ENCODE results near the gene HS3ST6. TPM values are rescaled to one million over a fixed set of nuclear protein-coding genes. Genes with fewer than 3 reads are reported as not detected.
A peak's percentile ranks its signal among the peaks of the same experiment; 100 is the strongest.

Gene HS3ST6
- total and polyA plus RNA-seq, 9 of the 15 experiments (the other 6 are each of a cell fraction or from before 2014, with no cell fraction given): not detected

DNA sequence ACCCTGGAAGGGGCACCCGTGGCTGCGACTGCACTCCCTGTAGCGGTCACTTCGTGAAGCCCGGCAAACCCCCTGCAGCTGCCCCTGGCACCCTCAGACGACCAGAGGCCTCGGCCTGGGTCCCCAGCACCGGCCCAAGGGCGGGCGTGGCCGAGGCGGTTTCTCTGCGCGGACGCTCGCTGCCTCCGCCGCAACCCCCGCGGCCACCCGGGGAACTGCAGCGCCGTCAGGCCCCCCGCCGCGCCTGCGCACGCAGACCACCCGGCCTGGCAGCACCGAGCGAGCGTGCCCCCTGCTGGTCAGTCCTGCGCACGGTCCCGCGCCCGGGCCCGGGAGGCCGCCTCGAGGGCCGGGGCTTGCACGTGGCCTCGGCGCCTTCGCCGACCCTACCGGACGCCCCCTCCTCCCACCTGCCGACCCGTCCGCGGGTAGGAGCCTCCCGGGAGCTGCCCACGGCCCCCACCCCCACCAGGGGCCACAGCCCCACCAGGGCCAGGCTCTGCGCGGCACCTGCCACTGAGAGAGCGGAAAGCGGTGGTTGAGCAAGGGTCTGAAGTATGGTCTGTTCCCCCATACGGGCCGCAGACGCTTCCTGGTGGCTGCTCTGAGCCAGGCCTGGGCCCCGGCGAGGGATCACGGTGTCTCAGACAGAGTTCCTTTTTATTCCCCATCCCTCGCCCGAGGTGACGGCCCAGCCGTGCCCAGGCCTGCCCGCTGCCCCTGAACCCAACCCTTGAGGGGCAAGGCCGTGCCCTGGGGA lies 11.5 kb upstream of the HS3ST6 start (continued):
- TF ChIP-seq, protein P1, sequence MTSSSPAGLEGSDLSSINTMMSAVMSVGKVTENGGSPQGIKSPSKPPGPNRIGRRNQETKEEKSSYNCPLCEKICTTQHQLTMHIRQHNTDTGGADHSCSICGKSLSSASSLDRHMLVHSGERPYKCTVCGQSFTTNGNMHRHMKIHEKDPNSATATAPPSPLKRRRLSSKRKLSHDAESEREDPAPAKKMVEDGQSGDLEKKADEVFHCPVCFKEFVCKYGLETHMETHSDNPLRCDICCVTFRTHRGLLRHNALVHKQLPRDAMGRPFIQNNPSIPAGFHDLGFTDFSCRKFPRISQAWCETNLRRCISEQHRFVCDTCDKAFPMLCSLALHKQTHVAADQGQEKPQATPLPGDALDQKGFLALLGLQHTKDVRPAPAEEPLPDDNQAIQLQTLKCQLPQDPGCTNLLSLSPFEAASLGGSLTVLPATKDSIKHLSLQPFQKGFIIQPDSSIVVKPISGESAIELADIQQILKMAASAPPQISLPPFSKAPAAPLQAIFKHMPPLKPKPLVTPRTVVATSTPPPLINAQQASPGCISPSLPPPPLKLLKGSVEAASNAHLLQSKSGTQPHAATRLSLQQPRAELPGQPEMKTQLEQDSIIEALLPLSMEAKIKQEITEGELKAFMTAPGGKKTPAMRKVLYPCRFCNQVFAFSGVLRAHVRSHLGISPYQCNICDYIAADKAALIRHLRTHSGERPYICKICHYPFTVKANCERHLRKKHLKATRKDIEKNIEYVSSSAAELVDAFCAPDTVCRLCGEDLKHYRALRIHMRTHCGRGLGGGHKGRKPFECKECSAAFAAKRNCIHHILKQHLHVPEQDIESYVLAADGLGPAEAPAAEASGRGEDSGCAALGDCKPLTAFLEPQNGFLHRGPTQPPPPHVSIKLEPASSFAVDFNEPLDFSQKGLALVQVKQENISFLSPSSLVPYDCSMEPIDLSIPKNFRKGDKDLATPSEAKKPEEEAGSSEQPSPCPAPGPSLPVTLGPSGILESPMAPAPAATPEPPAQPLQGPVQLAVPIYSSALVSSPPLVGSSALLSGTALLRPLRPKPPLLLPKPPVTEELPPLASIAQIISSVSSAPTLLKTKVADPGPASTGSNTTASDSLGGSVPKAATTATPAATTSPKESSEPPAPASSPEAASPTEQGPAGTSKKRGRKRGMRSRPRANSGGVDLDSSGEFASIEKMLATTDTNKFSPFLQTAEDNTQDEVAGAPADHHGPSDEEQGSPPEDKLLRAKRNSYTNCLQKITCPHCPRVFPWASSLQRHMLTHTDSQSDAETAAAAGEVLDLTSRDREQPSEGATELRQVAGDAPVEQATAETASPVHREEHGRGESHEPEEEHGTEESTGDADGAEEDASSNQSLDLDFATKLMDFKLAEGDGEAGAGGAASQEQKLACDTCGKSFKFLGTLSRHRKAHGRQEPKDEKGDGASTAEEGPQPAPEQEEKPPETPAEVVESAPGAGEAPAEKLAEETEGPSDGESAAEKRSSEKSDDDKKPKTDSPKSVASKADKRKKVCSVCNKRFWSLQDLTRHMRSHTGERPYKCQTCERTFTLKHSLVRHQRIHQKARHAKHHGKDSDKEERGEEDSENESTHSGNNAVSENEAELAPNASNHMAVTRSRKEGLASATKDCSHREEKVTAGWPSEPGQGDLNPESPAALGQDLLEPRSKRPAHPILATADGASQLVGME (CRISPR knock-in tag; IDR thresholded peaks at IDR 0.05): no peak
- TF ChIP-seq LCOR (CRISPR knock-in tag; IDR thresholded peaks at IDR 0.05) (no peak), DNMT1 (IDR thresholded peaks at IDR 0.05) (no peak), STAG1 (CRISPR knock-in tag; IDR thresholded peaks at IDR 0.05; ENCODE audit: borderline replicate concordance) (peak; percentile 94), MLX (CRISPR knock-in tag; conservative IDR thresholded peaks at IDR 0.05) (0 out of 4 replicates have a peak, but pooled peaks of 1 of the 2 experiments have one; percentile 47), CHD2 (IDR thresholded peaks at IDR 0.05; ENCODE audit: low read depth, low read length) (no peak), HNRNPLL (IDR thresholded peaks at IDR 0.05; ENCODE audit: low read depth, low read length, poor library complexity, severe bottlenecking) (no peak), GATA2 (CRISPR knock-in tag; IDR thresholded peaks at IDR 0.05) (no peak), HBP1 (CRISPR knock-in tag; IDR thresholded peaks at IDR 0.05) (no peak), E2F6 (IDR thresholded peaks at IDR 0.05; ENCODE audit: borderline replicate concordance in 1 of 2, extremely low read depth in 1 of 2, insufficient read depth in 1 of 2, insufficient read length in 1 of 2, low read depth in 1 of 2, low read length in 1 of 2, poor library complexity in 1 of 2, severe bottlenecking in 1 of 2) (peak; percentile 98 to 100), ZNF766 (CRISPR knock-in tag; conservative IDR thresholded peaks at IDR 0.05) (peak; percentile 87), NFE2 (IDR thresholded peaks at IDR 0.05; ENCODE audit: low read depth) (no peak), ZC3H4 (CRISPR knock-in tag; IDR thresholded peaks at IDR 0.05; ENCODE audit: borderline replicate concordance) (no peak; the same call in 1 of the 2 replicates), KAT2B (IDR thresholded peaks at IDR 0.05; ENCODE audit: low read depth, low read length) (no peak)
- TF ChIP-seq, protein P2, sequence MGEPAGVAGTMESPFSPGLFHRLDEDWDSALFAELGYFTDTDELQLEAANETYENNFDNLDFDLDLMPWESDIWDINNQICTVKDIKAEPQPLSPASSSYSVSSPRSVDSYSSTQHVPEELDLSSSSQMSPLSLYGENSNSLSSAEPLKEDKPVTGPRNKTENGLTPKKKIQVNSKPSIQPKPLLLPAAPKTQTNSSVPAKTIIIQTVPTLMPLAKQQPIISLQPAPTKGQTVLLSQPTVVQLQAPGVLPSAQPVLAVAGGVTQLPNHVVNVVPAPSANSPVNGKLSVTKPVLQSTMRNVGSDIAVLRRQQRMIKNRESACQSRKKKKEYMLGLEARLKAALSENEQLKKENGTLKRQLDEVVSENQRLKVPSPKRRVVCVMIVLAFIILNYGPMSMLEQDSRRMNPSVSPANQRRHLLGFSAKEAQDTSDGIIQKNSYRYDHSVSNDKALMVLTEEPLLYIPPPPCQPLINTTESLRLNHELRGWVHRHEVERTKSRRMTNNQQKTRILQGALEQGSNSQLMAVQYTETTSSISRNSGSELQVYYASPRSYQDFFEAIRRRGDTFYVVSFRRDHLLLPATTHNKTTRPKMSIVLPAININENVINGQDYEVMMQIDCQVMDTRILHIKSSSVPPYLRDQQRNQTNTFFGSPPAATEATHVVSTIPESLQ (CRISPR knock-in tag; IDR thresholded peaks at IDR 0.05): peak; percentile 81; the same call in 1 of the 2 replicates
